GM12891 (cell line): Measurements from ENCODE around the gene CHID1.

ENCODE experiments used
- POLR2AphosphoS5 ChIP-seq: IDR thresholded peaks from 2 replicates; pipeline ENCODE4 v1.6.1; 2011; ENCODE audit warnings: low read depth, low read length, control low read depth
- TAF1 ChIP-seq: IDR thresholded peaks from 2 replicates; pipeline ENCODE4 v1.6.1; 2011; ENCODE audit warnings: low read depth, low read length, control low read depth

- TF ChIP-seq TAF1 (no peak), POLR2AphosphoS5 (no peak)
Measured at GRCh38 chr11:834371-835316, 76.0 kb downstream of the CHID1 start.
